H9 (cell line): ENCODE data around the gene RNASE2. TPM values are rescaled to one million over a fixed set of nuclear protein-coding genes. Genes with fewer than 3 reads are reported as not detected.

Experiments
- DNase-seq: peaks from one replicate; pipeline ENCODE4 v3.0.0-alpha.2; 2017
- H2AFZ ChIP-seq: one replicate; pipeline ENCODE4 v1.6.1; 2013; ENCODE audit warnings: mild to moderate bottlenecking, low read length, control low read depth, moderate library complexity
- H2AK5ac ChIP-seq: 2 replicates; pipeline ENCODE4 v1.6.1; 2013; ENCODE audit warnings: low read length, control low read depth, mixed read lengths; ENCODE audit not compliant: insufficient read length
- H2BK120ac ChIP-seq: one replicate; pipeline ENCODE4 v1.6.1; 2013; ENCODE audit warnings: low read depth, mild to moderate bottlenecking, low read length, control low read depth, inconsistent platforms; ENCODE audit not compliant: poor library complexity, severe bottlenecking
- H2BK12ac ChIP-seq: 2 replicates; pipeline ENCODE4 v1.6.1; 2013; ENCODE audit warnings: low read length, control low read depth, mixed read lengths, low read depth; ENCODE audit not compliant: insufficient read length
- H2BK15ac ChIP-seq: 2 replicates; pipeline ENCODE4 v1.6.1; 2013; ENCODE audit warnings: low read depth, low read length, control low read depth
- H2BK20ac ChIP-seq: one replicate; pipeline ENCODE4 v1.6.1; 2013; ENCODE audit warnings: low read depth, mild to moderate bottlenecking, low read length, control low read depth, inconsistent platforms; ENCODE audit not compliant: poor library complexity, severe bottlenecking
- H2BK5ac ChIP-seq: 2 replicates; pipeline ENCODE4 v1.6.1; 2013; ENCODE audit warnings: low read length, control low read depth, mixed read lengths; ENCODE audit not compliant: insufficient read length
- H3K14ac ChIP-seq: 2 replicates; pipeline ENCODE4 v1.6.1; 2013; ENCODE audit warnings: low read length, control low read depth; ENCODE audit not compliant: insufficient read depth
- H3K18ac ChIP-seq: 2 replicates; pipeline ENCODE4 v1.6.1; 2013; ENCODE audit warnings: low read depth, mild to moderate bottlenecking, mixed read lengths, low read length, control low read depth; ENCODE audit not compliant: insufficient read length
- H3K23ac ChIP-seq: 2 replicates; pipeline ENCODE4 v1.6.1; 2013; ENCODE audit warnings: low read length, control low read depth, mixed read lengths, low read depth; ENCODE audit not compliant: insufficient read length
- H3K23me2 ChIP-seq: 2 replicates; pipeline ENCODE4 v1.6.1; 2013; ENCODE audit warnings: low read depth, mild to moderate bottlenecking, mixed read lengths, low read length, control low read depth; ENCODE audit not compliant: insufficient read length, poor library complexity, severe bottlenecking
- H3K27ac ChIP-seq: 2 replicates; pipeline ENCODE4 v1.5.1; 2013; ENCODE audit warnings: low read length, control low read depth, mixed read lengths, low read depth; ENCODE audit not compliant: insufficient read length
- H3K27me3 ChIP-seq: 2 replicates; pipeline ENCODE4 v1.6.1; 2013; ENCODE audit warnings: low read length, control low read depth, inconsistent platforms; ENCODE audit not compliant: insufficient read depth
- H3K4ac ChIP-seq: 2 replicates; pipeline ENCODE4 v1.6.1; 2013; ENCODE audit warnings: low read depth, mild to moderate bottlenecking, control low read depth, inconsistent platforms, low read length, moderate library complexity
- H3K4me1 ChIP-seq: 2 replicates; pipeline ENCODE4 v1.6.1; 2013; ENCODE audit warnings: low read length, control low read depth, inconsistent platforms; ENCODE audit not compliant: insufficient read depth
- H3K4me2 ChIP-seq: 2 replicates; pipeline ENCODE4 v1.6.1; 2013; ENCODE audit warnings: low read length, control low read depth, mixed read lengths; ENCODE audit not compliant: insufficient read length, insufficient read depth
- H3K56ac ChIP-seq: 2 replicates; pipeline ENCODE4 v1.6.1; 2013; ENCODE audit warnings: low read depth, mild to moderate bottlenecking, mixed read lengths, low read length, control low read depth; ENCODE audit not compliant: insufficient read length
- H3K79me1 ChIP-seq: 2 replicates; pipeline ENCODE4 v1.6.1; 2013; ENCODE audit warnings: low read depth, mild to moderate bottlenecking, moderate library complexity, low read length, control low read depth, inconsistent platforms; ENCODE audit not compliant: insufficient read depth, poor library complexity, severe bottlenecking
- H3K79me2 ChIP-seq: 2 replicates; pipeline ENCODE4 v1.6.1; 2013; ENCODE audit warnings: low read length, control low read depth, inconsistent platforms; ENCODE audit not compliant: insufficient read depth
- H3K9ac ChIP-seq: 2 replicates; pipeline ENCODE4 v1.6.1; 2013; ENCODE audit warnings: low read length, control low read depth, mixed read lengths; ENCODE audit not compliant: insufficient read length; ENCODE audit errors: extremely low read depth
- H3K9me3 ChIP-seq: one replicate; pipeline ENCODE4 v1.6.1; 2013; ENCODE audit warnings: low read depth, low read length, inconsistent platforms; ENCODE audit not compliant: control insufficient read depth
- H3T11ph ChIP-seq: one replicate; pipeline ENCODE4 v1.6.1; 2013; ENCODE audit warnings: mild to moderate bottlenecking, low read length, control low read depth, inconsistent platforms
- H4K20me1 ChIP-seq: one replicate; pipeline ENCODE4 v1.6.1; 2013; ENCODE audit not compliant: control insufficient read depth, insufficient read length, insufficient read depth
- H4K5ac ChIP-seq: 2 replicates; pipeline ENCODE4 v1.6.1; 2013; ENCODE audit warnings: low read depth, mild to moderate bottlenecking, mixed read lengths, low read length, control low read depth; ENCODE audit not compliant: insufficient read length
- H4K8ac ChIP-seq: replicated peaks from 2 replicates; pipeline ENCODE4 v1.6.1; 2013; ENCODE audit warnings: low read length, control low read depth, mixed read lengths, low read depth; ENCODE audit not compliant: insufficient read length
- H4K91ac ChIP-seq: 2 replicates; pipeline ENCODE4 v1.6.1; 2013; ENCODE audit warnings: low read depth, mild to moderate bottlenecking, moderate library complexity, mixed read lengths, low read length, control low read depth; ENCODE audit not compliant: insufficient read length
- H3K27ac Mint-ChIP-seq, 3 experiments: 2 replicates in 2 of 3; 3 replicates in 1 of 3; pipeline ENCODE4 v1.8.0; 2020 to 2021; ENCODE audit warnings: mixed read lengths in 3 of 3, mild to moderate bottlenecking in 1 of 3, moderate library complexity in 1 of 3
- H3K27me3 Mint-ChIP-seq: 2 replicates; pipeline ENCODE4 v1.8.0; 2021; ENCODE audit warnings: low read depth, mild to moderate bottlenecking, moderate library complexity, mixed read lengths
- H3K36me3 Mint-ChIP-seq, 3 experiments: 2 replicates in 2 of 3; 3 replicates in 1 of 3; pipeline ENCODE4 v1.8.0; 2020 to 2021; ENCODE audit warnings: low read depth in 3 of 3, mixed read lengths in 3 of 3; ENCODE audit not compliant: insufficient read depth in 1 of 3
- H3K4me1 Mint-ChIP-seq, 2 experiments: 2 replicates each; pipeline ENCODE4 v1.8.0; 2020; ENCODE audit warnings: mixed read lengths in 2 of 2
- H3K4me3 Mint-ChIP-seq, 2 experiments: 2 replicates in 1 of 2; 3 replicates in 1 of 2; pipeline ENCODE4 v1.8.0; 2020 to 2021; ENCODE audit warnings: mild to moderate bottlenecking in 2 of 2, mixed read lengths in 2 of 2, moderate library complexity in 1 of 2
- H3K9me3 Mint-ChIP-seq, 2 experiments: 2 replicates in 1 of 2; 3 replicates in 1 of 2; pipeline ENCODE4 v1.8.0; 2020; ENCODE audit warnings: mild to moderate bottlenecking in 2 of 2, mixed read lengths in 2 of 2, moderate library complexity in 1 of 2
- WGBS: extraction: QIAGEN DNeasy Blood & Tissue Kit; methylation state at CpG from one replicate; pipeline ENCODE4 v1.1.7; 2013; ENCODE audit warnings: missing lambda C conversion rate, low lambda C conversion rate, mixed read lengths; ENCODE audit not compliant: insufficient read length; ENCODE audit errors: extremely low coverage; 5-methylcytosine and 5-hydroxymethylcytosine counted together
- total RNA-seq: library from RNA; stranded (reverse); gene quantifications from 2 replicates; pipeline ENCODE4 v1.2.1, GENCODE V29; 2021
- TF ChIP-seq, protein P1 (sequence below): fragments of 200-600 bp; sonication (generic); conservative IDR thresholded peaks from 3 replicates; pipeline ENCODE4 v1.8.0; 2021; ENCODE audit warnings: antibody characterized with exemption, mild to moderate bottlenecking

RNASE2 gene
- total RNA-seq, 1 experiment from 2014 or later = not detected

DNA sequence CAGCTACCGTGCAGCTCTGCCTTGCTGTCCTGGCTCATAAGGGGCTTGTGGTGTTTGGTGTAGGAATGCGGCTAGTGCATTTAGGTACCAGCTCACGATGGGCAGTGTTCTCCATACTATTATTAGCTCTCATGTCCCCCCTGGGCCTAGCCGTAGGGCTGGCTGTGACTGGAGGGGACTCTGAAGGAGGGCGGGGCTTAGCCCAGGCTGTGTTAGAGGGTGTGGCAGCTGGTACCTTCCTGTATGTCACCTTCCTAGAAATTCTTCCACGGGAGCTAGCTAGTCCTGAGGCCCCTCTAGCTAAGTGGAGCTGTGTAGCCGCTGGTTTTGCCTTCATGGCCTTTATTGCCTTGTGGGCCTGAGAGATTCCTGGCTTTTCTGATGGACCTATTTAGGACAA lies 45.9 kb downstream of the RNASE2 start:
- H3T11ph ChIP-seq = no peak overlapping the region
- no peak overlapping the region for H4K5ac ChIP-seq
- H3K14ac ChIP-seq = no peak overlapping the region
- no CpG with 5 or more reads among the region's 7 CpGs for whole genome bisulfite sequencing
- Mint-ChIP-seq H3K27me3 (no peaks in the 10 kb centered on the region; the same call in 1 of the 2 replicates), H3K4me1 (peaks cover 17 to 19% of the 10 kb centered on the region in 2 experiments), H3K9me3 (no peaks in the 10 kb centered on the region), H3K4me3 (no peak overlapping the region), H3K27ac (no peak overlapping the region), H3K36me3 (peaks cover 5 to 8% (median 5%) of the 10 kb centered on the region in 3 experiments; a peak in 5 of 7 replicates)
- H3K23ac ChIP-seq = no peak overlapping the region
- H3K4ac ChIP-seq = no peak overlapping the region
- no peak overlapping the region for H2BK120ac ChIP-seq
- H2BK12ac ChIP-seq = no peak overlapping the region
- H3K4me1 ChIP-seq = no peaks in the 10 kb centered on the region
- no peaks in the 10 kb centered on the region for H3K79me2 ChIP-seq
- H3K9me3 ChIP-seq = no peaks in the 10 kb centered on the region
- H2BK15ac ChIP-seq = no peak overlapping the region
- no peak overlapping the region for H2AK5ac ChIP-seq
- H4K91ac ChIP-seq = no peak overlapping the region
- no peak overlapping the region for H3K4me2 ChIP-seq
- no peak overlapping the region for H2BK5ac ChIP-seq
- H2AFZ ChIP-seq = no peak overlapping the region
- H3K27ac ChIP-seq = no peak overlapping the region
- no peaks in the 10 kb centered on the region for H3K23me2 ChIP-seq
- TF ChIP-seq, protein P1, sequence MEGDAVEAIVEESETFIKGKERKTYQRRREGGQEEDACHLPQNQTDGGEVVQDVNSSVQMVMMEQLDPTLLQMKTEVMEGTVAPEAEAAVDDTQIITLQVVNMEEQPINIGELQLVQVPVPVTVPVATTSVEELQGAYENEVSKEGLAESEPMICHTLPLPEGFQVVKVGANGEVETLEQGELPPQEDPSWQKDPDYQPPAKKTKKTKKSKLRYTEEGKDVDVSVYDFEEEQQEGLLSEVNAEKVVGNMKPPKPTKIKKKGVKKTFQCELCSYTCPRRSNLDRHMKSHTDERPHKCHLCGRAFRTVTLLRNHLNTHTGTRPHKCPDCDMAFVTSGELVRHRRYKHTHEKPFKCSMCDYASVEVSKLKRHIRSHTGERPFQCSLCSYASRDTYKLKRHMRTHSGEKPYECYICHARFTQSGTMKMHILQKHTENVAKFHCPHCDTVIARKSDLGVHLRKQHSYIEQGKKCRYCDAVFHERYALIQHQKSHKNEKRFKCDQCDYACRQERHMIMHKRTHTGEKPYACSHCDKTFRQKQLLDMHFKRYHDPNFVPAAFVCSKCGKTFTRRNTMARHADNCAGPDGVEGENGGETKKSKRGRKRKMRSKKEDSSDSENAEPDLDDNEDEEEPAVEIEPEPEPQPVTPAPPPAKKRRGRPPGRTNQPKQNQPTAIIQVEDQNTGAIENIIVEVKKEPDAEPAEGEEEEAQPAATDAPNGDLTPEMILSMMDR = no peak
- no peak overlapping the region for H3K18ac ChIP-seq
- no peak overlapping the region for H4K8ac ChIP-seq
- no peak overlapping the region for H3K9ac ChIP-seq
- H4K20me1 ChIP-seq = no peaks in the 10 kb centered on the region
- no peaks in the 10 kb centered on the region for H3K27me3 ChIP-seq
- no peak for DNase-seq
- no peak overlapping the region for H2BK20ac ChIP-seq
- H3K79me1 ChIP-seq = no peaks in the 10 kb centered on the region
- H3K56ac ChIP-seq = no peak overlapping the region
